Stimulated activated CD4-positive, alpha-beta T cell treated with anti-CD3 and anti-CD28 coated beads, Interleukin-2, amount 100 ng/mL, for 4 hours (primary cell): ENCODE results near the gene SNX14.

Experiments
- DNase-seq: peaks from one replicate; pipeline ENCODE4 v3.0.0-alpha.2; 2020; ENCODE audit warnings: low read depth

The SNX14 gene

DNA sequence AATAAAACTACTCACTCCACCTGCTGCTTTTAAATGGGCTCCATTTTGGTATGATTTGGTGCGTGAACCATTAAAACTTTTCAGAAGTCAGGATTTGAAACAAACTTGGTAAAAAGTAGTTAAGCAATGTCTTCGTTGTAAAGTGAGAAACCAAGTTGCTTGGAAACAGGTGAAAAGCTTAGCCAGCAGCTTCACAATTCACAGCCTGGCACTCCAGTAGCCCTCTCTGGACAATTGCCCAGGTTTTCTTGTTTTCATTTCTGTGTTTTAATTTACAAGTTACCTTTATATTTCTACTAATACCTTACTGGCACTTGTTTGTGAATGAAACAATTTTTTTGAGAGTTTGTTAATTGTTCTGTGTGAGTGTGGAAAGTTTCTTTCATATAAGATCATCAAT lies 131.0 kb downstream of the SNX14 start:
- DNase-seq = no peak

DNA sequence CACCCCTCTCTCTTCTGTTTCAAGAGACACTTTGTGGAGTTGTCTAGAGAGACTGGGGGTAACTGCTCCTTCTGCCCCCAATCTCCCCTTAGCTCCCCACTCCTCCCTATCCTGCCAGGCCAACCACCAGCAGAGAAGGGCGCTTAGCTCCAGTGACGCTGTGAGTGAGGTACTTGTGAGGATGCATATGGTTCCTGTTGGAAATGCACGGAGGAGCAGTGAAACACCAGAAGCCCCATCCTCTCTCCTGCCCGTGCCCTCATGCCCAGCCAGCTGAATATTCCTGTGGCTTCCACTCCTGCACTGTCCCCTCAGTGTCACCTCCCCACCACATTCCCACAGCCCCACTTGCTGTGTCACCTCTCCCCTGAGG lies 131.9 kb downstream of the SNX14 start:
- no peak for DNase-seq

GRCh38 chr6:85460921-85461797 lies 132.5 kb downstream of the SNX14 start:
- DNase-seq = no peak

DNA sequence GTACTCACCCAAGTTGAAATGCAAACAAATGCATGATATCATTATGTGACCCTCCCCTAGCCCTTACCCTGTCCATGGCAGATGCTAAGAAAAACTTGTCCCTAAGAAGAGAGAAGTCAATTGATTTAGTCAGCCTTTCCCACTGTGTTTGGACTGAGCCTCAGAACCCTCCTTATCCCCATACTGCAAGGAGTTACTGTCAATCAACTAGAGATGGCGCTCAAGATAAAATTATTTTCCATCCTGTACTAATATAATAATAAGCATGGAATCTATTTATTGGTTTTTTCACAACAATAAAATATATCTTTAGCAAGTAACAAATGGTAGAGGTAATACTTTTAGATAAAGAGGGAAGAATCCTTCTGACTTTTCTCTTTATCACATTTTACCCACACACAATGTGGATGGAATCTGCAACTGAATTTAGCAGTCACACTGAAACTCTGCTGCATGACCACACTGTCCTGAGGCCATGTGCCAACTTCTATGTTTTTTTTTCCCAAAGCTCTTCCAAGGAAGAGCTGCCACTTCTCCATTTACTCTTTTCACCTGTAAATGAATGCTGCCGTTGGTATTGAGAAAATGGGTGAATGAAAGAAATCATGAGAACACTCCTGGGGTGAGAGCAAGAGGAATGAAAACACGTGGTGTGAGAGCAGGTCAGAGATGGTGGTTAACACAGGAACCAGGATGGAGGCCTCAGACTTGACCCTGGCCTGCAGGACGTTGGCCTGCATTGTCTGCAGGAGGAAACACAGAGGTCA lies 133.3 kb downstream of the SNX14 start:
- DNase-seq = no peak

DNA sequence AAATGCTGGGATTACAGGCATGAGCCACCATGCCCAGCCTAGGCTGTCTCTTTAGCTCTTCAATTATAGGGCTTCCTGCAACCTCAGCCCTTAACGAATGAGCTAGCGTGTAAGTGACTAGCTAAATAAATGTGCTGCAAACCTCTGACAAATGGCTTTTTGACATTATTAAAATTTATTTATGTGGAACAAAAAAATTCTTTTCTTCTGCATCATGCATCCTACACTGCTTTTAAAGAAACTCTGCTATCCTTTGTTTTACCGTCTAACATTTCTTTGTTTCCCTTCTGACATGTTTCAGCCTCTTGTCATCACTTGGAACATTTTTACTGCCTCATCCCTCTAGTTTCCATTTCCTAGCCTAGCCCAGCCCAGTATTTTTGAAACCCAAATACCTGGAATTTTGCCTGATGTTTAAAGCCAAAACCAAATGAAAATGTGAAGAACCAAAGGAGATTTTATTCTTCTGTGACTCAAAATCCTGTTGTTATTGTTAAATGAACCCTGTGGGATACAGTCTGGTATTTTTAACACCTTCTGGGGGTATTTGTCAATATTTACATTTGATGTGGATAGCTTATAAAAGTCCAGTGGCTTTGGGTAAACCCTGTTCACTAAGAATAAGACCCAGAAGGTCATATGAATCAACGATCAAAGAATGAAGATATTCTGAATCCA lies 134.3 kb downstream of the SNX14 start:
- no peak for DNase-seq

DNA sequence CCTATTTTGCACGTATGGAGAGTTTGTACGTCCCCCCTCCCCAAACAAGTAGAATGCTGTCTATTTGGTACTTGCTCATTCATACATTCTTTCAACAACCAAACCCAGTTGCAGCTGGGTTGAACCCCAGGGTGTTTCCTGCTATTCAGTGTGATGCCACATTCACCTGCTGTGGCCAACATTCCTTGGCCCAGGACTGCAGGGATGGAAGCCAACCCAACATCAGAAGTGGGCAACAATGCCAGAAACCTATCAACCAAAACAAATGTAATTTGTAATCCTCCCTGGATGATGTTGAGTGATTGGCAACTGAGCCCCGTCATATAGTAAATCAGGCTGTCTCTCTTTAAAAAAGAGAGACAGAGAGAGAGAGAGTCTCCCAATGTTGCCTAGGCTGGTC lies 134.9 kb downstream of the SNX14 start:
- DNase-seq = no peak

DNA sequence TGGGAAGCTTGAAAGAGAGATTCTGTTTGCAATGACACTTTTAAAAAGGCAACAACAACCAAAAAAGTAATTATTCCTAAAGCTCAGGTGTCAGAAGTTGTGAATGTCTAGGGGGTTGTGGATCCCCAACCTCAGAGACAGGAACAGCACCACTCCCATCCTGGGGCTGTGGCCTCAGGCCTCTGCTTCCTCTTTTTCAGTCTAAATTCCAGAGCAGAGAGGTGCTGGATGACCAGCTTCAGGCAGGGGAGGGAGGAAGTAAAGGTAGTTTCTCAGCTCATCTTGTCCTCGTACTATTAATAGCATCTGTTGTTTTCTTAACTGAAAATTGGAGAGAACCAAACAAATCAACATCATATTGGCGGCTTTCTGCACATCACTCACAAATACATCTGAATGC lies 135.5 kb downstream of the SNX14 start:
- no peak for DNase-seq

DNA sequence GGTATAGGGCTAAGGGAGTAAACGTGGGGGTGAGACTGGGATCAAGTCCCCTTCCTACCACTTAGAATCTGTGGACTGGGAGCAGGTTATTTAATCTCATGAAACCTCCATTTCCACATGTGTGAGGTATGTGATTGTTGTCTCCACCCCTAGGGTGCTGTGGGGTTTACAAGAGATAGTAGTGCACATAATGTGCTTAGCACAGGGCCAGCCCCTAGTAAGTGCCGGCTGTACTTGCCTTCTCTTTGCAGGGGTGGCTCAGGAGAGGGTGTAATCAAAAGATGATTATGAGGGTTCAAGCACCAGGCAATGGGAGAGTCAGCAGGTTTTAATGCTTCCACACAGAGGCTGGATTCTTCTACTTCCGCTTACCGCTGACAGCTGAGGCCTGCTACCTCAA lies 136.9 kb downstream of the SNX14 start:
- DNase-seq = no peak
